Activated CD8-positive, alpha-beta memory T cell treated with anti-CD3 and anti-CD28 coated beads, Interleukin-2, amount 50 U/mL, for 4 hours (primary cell): ENCODE measurements around the gene UNKL.
"Not testable (repeated sequence)": the region's sequence is repeated elsewhere in the genome, so short reads cannot be mapped to it uniquely, and the experiment has no call there.

Source experiments
- DNase-seq: peaks from one replicate; pipeline ENCODE4 v3.0.0-alpha.2; 2020

UNKL gene

DNA sequence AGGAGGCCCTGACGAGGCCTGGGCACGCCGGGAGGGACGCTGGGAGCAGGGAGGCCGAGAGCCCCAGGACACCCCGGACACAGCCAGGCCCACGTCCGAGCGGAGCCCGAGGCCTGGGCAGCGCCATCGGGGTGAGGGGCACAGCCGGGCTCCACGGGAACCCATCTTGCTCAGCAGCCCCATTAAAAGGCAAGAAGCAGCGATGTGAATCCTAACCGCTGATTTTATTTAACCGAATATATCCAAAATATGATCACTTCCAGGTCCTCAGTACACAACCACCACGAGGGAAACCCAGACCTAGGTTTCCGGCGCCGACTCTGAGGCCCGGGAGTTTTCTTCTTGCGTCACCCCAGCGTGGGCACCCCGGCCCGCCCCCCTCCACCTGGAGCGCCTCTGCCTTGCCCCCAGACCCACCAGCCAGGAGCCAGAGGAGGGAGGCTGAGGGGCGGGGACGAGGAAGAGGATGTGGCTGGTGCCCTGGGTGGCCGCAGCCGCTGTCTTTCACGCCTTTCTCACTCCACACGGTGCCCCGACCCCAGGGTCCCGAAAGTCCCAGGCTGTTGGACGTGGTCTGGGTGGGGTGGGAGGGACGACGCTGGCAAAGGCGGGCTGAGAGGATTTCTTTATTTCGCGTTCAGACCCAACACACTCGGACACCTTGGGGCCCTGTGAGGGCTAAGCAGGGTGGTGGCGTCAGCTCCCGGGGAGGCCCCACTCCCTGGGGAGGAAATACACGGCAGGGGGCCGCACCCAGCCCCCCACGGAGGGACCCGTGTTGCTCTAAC lies 30.4 kb upstream of the UNKL start:
- DNase-seq, result no peak

DNA sequence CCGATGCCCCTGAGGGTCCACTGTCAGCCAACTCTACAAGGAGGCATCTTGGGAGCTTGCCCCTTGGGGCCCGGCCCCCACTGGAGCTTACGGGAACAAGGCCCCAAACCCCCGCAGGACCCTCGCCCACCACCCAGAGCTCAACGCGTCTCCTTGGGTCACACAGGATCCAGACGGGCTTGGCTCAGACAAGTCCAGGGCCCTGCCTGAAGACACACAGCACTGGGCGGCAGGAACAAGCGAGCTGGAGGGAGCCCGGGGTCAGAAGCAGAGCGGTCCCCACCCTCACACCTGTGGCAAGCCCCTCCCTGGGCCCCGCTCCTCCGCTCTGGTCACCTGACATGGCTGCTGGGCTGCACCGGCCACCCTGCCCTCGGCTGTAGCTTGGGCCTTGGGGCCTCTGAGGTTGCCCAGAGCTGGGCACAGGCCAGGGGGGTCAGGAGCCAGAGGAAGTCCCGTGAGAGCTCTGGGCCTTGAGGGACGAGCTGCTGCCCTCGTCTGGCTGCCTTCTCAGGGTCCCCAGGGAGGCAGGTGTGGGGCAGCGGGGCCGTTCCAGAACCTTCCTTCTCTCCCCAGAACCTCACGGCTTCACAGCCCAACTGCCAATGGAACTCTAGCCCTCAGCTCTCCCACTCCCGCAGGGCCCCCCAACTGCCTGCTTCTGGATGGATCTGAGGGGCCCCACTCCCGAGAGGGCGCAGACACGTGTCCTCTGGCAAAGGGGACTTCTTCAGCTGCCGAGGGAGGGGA lies 29.7 kb upstream of the UNKL start, which contains the start of gene CCDC154:
Gene CCDC154 (minus strand): TSS at position 577 of the 750 bp plus-strand sequence. CDS start 234 bp downstream, at position 343.
- no peak for DNase-seq

DNA sequence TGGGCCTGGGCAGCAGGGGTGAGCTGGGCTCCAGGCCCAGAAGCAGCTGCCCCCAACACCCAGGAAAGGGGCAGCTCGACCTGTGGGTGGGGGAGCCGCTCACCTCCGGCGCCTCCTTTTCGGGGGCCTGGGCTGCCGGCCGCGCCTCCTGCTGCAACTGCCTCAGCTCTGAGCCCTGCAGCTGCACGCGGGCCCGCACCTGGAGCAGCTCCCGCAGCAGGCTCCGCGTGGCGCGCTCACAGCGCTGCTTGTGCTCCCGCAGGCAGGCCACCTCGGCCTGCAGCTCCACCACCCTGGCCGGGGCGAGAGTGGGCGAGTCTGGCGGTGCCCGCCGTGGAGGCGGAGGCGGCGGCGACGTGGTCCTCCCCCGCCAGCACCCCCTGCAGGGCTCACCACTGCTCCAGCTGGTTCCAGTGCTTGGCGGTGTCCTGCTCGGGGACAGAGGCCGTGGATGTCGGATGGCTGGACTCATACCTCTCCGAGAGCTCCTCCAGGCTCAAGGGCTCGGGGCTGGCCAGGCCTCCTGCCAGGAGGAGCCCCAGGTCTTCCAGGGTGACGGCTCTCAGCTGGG lies 29.0 kb upstream of the UNKL start:
- DNase-seq, result no peak

DNA sequence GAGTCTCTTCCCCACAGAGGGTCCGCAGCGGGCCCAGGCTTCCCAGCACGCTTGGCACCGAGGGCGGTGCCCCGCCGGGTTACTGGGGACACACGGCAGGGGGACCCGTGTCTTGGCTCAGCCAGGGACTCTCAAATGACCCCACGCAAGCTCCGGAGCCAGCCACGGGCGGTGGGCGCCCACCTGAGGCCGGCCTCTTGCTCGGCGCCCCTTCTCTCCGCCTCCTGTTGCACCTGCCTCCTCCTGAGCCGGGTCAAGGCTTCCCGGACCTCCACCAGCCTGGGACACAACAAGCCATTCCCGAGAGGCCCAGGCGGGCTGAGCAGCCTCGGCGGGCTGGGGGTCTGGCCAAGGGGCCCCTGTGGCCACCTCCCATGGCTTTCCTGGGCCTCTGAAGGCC lies 28.2 kb upstream of the UNKL start:
- no peak for DNase-seq

DNA sequence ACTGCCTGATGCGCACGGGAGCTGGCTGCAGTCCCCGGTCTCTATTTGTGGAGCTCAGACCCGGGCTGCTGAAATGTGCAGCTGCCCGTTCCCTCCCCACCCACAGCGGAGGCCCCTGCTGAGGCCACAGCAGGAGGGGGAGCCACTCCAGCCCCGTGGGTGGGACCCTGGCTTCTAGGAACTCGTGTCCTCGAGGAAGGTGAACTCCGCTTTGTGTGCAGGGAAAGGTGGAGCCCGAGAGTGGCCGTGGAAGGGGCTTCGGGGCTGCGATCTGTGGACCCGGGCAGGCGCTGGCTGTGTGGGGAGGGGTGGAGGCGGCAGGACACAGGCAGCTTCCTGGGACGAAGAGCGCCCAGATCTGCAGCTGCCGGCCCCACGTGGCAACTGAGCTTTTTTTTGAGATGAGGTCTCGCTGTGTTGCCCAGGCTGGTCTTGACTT lies 26.9 kb upstream of the UNKL start:
- DNase-seq, result no peak

DNA sequence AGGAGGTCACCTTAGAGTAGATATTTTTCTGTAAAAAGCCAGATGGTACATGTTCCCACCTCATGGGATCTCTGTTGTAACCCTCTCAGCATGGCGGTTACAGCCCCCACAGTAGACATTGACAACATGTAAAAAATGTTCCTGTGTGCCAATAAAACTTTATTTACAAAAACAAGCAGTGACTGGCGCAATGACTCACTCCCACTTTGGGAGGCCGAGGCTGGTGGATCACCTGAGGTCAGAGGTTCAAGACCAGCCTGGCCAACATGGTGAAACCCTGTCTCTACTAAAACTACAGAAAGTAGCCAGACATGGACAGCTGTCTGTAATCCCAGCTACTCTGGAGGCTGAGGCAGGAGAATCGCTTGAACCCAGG lies 25.2 kb upstream of the UNKL start:
- DNase-seq, result not testable (repeated sequence)

DNA sequence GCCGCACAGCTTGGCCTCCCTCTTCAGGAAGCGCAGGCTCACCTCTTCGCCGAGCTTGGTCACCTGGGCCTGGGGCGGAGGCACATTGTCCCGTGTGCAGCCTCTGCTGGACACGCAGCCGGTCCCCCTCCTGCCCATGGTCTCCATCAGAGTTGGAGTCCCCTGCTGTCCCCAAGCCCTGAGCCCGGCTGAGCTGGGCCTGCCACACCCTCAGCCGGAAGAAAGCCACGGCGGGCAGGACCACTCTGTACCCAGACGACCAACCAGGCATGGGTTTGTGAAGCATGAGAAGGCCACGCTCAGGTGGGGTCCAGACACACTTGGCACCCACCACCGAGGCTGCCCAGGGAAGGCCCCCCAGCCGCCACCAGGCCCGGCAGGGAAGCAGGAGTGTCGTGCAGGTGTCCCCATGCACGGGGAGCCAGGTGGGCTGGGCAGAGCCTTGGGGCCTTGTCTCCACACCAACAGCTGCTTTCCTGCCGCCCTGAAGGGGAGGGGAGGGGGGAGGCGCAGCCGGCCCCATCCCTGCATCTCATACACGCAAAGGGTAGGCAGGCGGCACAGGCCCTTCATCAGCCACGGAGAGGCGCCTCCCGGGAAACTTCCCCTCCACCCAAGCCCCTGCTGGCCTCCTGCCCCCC lies 24.7 kb upstream of the UNKL start:
- DNase-seq, result no peak

DNA sequence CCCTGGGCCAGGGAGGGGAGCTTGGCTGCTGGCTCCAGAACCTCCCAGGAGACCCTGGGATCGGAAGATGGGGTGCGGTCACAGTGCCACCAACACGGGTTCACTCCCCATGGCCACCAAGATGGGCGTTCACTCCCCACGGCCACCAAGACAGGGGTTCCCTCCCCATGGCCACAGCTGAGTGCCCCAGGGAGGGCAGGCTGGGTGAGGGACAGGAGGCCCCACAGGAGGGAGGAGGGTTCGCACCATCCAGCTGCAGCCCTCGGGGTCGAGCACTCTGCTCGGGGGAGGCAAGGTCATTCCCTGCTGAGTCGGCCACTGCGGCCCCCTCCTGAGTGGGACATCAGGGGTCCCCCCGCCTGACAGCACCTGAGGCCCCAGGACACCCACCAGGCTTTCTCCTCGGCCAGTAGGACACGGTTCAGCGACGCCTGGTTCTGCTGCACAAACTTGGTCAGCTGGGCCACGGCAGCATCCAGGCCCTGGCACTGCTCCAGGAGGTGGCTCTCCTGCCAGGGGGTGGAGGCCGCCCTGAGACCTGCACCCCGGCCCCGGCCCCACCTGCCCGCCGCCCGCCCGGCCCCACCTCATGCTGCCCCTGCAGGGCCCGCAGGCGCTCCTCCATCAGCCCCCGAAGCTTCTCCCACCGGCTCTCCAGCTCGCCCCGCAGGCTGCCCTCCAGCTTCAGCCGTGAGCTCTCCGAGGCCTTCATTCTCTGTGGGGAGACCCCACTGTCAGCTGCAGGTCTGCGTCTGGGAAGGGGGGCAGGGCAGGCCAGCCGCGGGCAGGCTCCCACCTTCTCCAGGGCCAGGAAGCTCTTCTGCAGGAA lies 23.9 kb upstream of the UNKL start:
- no peak for DNase-seq

DNA sequence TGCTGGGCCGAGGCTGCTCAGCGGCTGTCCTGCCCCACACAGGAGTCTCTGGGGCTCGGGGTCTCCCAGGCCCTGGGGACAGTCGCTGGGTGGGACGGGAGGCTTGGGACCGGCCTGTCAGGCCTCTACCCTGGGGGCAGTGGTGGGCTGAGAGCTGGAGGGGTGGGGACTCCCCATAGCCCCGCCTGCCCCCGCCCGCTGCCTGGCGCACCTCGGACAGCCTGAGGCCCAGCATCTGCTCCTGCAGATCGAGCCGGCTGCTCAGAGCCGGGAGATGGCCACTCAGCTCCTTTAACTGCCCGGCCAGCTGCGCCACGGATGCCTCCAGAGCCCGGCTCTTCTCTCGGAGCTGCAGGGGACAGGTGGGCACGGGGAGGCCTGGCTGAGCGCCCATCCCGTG lies 23.1 kb upstream of the UNKL start:
- DNase-seq, result no peak

DNA sequence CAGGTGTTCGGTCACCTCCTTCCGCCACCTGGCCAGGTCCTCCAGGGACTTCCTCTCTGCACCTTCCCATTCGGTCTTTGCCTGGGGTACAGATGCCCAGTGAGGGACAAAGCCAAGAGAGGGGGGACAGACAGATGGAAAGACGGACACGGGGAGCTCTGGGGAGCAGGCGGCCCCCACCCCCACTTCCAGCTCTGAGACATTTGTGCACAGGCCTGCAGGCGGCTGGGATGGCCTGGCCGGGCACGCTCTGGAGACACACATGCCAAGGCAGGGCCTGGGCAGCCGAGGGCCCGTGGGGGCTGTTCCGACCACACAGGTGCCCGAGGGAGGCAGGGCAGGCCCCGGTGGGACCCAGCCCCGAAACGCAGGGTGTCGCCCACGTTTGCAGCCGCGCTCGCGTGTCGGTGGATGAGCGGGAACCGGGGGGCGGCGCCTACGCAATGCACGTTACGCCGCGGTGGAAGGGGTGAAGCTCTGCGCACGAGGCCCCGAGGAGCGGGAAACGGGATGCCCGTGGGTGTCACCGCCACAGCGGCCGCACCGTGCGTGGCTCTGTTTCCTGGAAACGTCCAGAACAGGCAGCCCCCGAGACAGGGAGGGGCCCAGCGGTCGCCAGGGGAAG lies 22.3 kb upstream of the UNKL start:
- no peak for DNase-seq

DNA sequence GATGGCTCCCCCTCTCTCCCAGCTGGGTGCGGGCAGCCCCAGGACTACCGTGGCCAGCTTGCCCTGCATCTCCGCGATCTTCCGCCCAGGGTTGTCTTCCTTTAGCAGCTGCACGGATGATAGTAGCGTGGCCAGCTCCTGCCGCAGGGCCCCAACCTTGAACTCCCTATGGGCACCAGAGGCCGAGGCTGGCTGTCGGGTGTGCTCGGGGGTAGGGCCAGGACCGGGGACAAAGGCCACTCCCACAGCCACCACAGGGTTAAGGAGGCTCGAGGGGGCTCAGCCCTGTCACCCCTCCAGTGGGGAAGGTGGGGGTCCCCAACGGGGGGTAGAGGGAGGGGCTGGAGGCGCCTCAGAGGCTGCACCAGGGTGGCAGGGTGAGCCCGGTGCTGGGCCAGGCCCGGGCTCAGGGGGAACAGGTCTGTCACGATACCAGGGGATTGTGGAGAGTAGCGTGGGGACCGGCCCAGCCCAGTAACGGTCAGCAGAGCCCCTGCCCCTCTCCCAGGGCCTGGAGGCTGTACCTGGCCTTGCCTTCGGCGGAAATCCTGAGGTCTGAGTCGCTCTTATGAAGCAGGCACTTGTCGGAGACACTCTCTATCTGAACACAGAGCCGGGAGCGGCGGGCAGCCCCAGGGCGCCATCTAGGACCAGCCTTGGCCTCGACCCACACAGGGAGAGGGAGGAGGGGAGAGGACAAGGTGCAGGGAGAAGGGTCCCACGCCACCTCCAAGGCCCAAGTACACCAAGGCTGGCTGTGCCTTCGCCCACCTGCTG lies 21.6 kb upstream of the UNKL start:
- DNase-seq, result no peak

DNA sequence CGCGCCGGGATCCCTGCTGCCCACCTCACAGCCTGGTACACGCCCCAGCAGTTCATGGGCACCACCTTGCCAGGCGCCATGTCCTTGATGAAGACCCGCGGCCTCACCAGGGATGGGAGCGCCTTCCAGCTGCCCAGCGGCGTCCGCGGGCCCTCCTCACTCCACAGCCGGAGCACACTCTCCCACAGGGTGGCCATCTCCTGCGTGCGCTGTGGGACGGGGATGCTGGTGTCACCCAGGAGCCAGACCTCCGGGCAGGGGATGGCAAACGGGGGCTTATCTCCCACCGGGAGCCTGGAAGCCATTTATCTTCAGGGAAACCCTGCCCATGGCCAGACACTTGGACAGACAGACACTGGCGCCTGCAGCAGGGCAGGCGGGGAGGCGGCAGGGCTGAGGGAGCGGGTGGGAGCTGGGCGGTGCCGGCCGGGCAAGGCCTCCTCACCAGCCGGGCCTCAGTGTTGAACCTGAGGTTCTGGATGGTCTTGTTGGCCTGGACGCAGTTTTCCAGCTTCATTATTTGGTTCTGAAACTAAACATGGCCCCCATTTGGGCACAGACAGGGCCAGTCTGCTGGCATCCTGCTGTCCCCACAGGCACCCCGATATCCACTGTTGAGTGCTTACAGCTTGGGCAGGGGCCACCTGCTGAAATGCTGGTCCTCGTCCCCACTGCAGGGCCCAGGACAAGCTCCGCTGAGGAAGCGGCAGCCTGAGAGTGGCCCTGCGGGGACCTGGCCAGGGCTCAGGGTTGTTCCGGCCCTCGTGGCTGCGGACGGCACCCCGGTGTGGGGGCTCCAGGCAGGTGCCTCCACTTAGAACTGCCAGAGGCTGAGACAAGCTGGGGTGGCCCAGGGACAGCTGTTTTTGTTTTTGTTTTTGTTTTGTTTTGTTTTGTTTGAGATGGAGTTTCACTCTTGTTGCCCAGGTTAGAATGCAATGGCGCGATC lies 20.4 kb upstream of the UNKL start:
- no peak for DNase-seq

DNA sequence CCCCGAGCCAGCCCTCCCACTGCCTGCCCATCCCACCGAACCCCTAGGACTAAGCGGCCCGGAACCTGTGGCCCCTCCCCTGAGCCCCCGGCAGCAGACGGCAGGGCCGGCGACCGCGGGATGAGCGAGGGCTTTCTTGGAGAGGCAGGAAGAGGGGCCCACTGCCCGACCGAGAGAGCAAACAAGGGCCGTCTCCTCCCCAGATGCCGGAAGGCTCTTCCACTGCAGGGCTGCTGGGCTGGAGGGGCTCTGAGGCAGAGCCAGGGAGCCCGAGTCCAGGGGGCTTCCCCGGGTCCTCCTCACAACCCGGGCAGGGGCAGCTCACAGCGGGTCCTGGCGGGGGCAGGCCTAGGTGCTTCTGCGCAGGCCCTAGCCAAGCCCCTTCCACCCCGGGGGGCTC lies 19.3 kb upstream of the UNKL start:
- no peak for DNase-seq

DNA sequence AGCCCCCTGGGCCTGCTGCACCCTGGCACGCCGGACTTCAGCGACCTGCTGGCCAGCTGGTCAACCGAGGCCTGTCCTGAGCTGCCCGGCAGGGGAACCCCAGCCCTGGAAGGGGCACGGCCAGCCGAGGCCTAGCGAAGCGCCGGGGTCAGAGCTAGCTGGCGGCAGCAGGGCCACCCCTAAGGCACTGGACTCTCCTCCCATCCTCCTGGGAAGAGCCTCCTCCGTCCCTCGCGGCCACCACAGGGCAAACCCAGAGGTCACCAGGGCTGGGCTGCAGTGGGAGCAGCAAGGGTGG lies 18.7 kb upstream of the UNKL start:
- DNase-seq, result no peak

DNA sequence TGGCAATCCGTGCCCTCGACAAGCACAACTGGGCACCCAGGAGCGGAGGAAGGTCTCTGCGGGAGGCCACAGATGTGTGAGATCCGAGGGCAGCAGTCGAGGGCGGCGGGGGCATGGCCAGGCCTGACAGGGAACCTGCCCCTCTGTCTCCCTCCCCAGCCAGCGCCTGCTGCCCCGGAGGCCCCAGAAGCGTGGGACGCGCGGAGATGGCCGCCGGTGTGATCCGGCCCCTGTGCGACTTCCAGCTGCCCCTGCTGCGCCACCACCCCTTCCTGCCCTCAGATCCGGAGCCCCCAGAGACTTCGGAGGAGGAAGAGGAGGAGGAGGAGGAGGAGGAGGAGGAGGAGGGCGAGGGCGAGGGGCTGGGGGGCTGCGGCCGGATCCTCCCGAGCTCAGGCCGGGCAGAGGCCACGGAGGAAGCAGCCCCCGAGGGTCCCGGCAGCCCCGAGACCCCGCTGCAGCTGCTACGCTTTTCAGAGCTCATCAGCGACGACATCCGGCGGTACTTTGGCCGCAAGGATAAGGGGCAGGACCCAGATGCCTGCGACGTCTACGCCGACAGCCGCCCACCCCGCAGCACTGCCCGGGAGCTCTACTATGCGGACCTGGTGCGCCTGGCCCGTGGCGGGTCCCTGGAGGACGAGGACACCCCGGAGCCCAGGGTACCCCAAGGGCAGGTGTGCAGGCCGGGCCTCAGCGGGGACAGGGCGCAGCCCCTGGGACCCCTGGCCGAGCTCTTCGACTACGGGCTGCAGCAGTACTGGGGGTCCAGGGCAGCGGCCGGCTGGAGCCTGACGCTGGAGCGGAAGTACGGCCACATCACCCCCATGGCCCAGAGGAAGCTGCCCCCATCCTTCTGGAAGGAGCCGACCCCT lies 18.1 kb upstream of the UNKL start:
- DNase-seq, result no peak

DNA sequence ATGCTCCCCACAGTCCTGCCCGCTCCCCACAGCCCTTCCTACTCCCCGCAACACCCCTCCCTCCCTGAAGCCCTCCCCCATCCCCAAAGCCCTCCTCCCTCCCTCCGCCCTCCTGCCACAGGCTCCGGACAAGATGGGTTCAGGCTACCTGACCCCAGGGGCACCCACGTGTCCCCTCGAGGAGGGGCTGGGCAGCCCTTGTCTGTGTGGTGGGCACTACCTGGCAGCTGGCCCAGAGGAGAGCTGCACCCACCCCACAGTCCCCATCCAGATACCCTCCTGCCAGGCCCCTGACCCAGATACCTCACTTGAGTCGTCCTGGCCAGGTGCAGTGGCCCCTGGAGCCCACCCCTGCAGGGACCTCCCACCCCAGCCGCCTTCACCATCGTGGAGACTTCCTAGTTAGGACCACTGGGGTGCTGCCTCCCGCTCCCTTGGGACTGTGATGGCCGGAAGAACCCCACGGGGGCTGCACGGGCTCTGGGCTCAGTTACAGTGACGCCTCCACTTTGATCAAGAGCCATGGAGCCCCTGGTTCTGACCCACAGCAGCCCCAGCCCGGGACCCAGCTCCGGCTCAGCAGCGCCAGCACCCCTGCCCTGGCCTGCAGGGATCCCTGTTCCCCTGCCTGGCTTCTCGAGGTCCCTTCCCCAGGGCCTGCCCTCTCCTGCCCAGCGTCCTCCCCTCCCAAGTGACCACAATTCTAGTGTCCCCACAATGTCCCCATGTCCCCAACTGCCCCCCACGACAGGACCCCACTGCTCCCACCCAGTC lies 17.2 kb upstream of the UNKL start:
- DNase-seq, result no peak

DNA sequence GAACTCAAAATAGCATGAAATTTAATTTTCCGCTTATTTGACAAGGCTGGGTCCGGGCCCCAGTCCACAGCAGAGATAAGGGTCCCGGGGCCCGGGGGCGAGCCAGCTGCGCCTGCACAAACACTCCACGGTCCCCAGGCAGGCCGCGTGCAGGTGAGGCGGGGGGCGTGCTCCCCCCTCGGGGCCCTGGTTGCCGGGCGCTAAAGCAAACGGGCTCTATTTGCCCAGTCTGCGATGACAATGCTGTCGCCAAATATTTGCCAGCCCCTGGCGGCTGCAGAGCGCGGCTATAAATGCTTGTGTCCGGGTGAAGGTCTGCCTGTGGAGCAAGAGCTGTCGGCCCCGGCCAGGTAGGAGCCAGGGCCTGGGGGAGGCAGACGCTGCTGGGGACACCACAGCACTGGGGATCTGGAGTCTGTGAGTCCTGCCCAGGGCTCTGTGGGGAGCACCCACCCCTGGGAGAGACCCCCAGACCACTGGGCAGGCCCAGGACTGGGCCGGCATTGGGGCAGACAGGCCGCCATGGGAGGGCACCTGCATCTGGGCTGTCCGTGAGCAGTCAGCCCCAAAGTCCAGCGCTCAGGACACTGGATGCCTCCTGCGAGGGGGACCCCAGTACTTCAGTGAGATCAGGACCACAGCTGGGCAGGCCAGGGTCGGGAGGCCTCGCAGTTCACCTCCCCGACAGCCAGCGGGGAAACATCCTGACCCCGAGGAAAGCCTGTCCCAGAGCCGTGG lies 16.4 kb upstream of the UNKL start, which contains the start of gene PERCC1:
Gene PERCC1 (plus strand): TSS at position 320 of the 738 bp plus-strand sequence. CDS start 1,516 bp downstream, outside the sequence.
- DNase-seq, result no peak
